K562 (cell line): ENCODE data around the gene ERN1. TPM values are rescaled to one million over a fixed set of nuclear protein-coding genes. Genes with fewer than 3 reads are reported as not detected.
A peak's percentile ranks its signal among the peaks of the same experiment; 100 is the strongest.

ENCODE experiments used
- ARID4B ChIP-seq: sonication (generic); formaldehyde crosslinking; IDR thresholded peaks from 2 replicates; pipeline ENCODE4 v1.8.0; 2022; ENCODE audit warnings: mild to moderate bottlenecking, missing genetic modification reagents
- ETS2 ChIP-seq: IDR thresholded peaks from 2 replicates; pipeline ENCODE4 v1.6.1; 2016; ENCODE audit warnings: borderline replicate concordance, missing genetic modification characterization, mild to moderate bottlenecking, moderate library complexity, missing compliant biosample characterization; ENCODE audit not compliant: poor library complexity, severe bottlenecking
- FOS ChIP-seq: IDR thresholded peaks from 3 replicates; pipeline ENCODE4 v1.6.1; 2011; ENCODE audit not compliant: insufficient read length; ENCODE audit errors: extremely low read depth
- HOMEZ ChIP-seq: fragments of 250-450 bp; sonication (Bioruptor Pico); IDR thresholded peaks from 2 replicates; pipeline ENCODE4 v1.4.0; 2020; ENCODE audit warnings: mild to moderate bottlenecking, moderate library complexity
- MECOM ChIP-seq: fragments of 250-450 bp; sonication (Bioruptor Pico); IDR thresholded peaks from 2 replicates; pipeline ENCODE4 v1.8.0; 2022; ENCODE audit warnings: inconsistent platforms
- POU5F1 ChIP-seq: fragments of 150-350 bp; IDR thresholded peaks from 2 replicates; pipeline ENCODE4 v1.6.1; 2014; ENCODE audit warnings: borderline replicate concordance, low read length, low read depth, mild to moderate bottlenecking; ENCODE audit not compliant: partially characterized antibody
- RCOR1 ChIP-seq, 2 experiments: IDR thresholded peaks; 2 replicates each; pipeline ENCODE4 v1.6.1; 2012; ENCODE audit warnings: low read depth in 2 of 2, low read length in 2 of 2, borderline replicate concordance in 1 of 2, improper control_type of control experiment in 1 of 2
- SREBF1 ChIP-seq: fragments of 150-350 bp; IDR thresholded peaks from 2 replicates; pipeline ENCODE4 v1.6.1; 2014; ENCODE audit warnings: antibody characterized with exemption, low read depth, low read length, borderline replicate concordance
- ZC3H8 ChIP-seq: fragments of 450-650 bp; IDR thresholded peaks from 2 replicates; pipeline ENCODE4 v1.6.1; 2017
- ZNF12 ChIP-seq: sonication (generic); formaldehyde crosslinking; IDR thresholded peaks from 2 replicates; pipeline ENCODE4 v1.4.0; 2020; ENCODE audit warnings: mild to moderate bottlenecking, missing genetic modification reagents
- ZNF561 ChIP-seq: fragments of 450-650 bp; formaldehyde crosslinking; conservative IDR thresholded peaks from 2 replicates; pipeline ENCODE4 v1.4.0; 2020; ENCODE audit warnings: mild to moderate bottlenecking, moderate library complexity
- polyA plus RNA-seq, 8 experiments: library from polyadenylated mRNA; depleted of rRNA in 4 of 8; stranded (reverse) in 5 of 8; unstranded in 3 of 8; fragments of >200 nt; fragmentation: Nextera tagmentation in 2 of 8; fragmentation: Illumina TruSeq in 1 of 8; extraction: Ambion mirVana in 2 of 8; extraction: Trizol in 1 of 8; gene quantifications; 2 replicates each; pipeline versions ENCODE4 v1.2.1 to v1.2.3, GENCODE V29; 2011 to 2014; ENCODE audit warnings: inconsistent platforms in 1 of 8, missing spikeins in 1 of 8
- total RNA-seq, 7 experiments: library from RNA; depleted of rRNA in 6 of 7; stranded (reverse); fragments of >200 nt in 6 of 7; fragmentation: Illumina TruSeq in 2 of 7; extraction: Trizol in 2 of 7; gene quantifications; 2 replicates each; pipeline versions ENCODE4 v1.2.1 to v1.2.3, GENCODE V29; 2011 to 2021; ENCODE audit warnings: low replicate concordance in 1 of 7
- TF ChIP-seq, protein P1 (sequence below): fragments of 450-650 bp; IDR thresholded peaks from 2 replicates; pipeline ENCODE4 v1.6.1; 2017; ENCODE audit warnings: antibody characterized with exemption, mild to moderate bottlenecking
- TF ChIP-seq, protein P2 (sequence below): fragments of 250-450 bp; sonication (Bioruptor Pico); IDR thresholded peaks from 2 replicates; pipeline ENCODE4 v1.4.0; 2020; ENCODE audit warnings: mild to moderate bottlenecking, moderate library complexity

Gene ERN1
- total and polyA plus RNA-seq, 9 of the 15 experiments (the other 6 are each of a cell fraction or from before 2014, with no cell fraction given), result 2.1 to 22.5 (median 7.3) TPM

GRCh38 chr17:64145751-64146417 lies 15.9 kb upstream of the ERN1 start (continued):
- TF ChIP-seq, protein P1, sequence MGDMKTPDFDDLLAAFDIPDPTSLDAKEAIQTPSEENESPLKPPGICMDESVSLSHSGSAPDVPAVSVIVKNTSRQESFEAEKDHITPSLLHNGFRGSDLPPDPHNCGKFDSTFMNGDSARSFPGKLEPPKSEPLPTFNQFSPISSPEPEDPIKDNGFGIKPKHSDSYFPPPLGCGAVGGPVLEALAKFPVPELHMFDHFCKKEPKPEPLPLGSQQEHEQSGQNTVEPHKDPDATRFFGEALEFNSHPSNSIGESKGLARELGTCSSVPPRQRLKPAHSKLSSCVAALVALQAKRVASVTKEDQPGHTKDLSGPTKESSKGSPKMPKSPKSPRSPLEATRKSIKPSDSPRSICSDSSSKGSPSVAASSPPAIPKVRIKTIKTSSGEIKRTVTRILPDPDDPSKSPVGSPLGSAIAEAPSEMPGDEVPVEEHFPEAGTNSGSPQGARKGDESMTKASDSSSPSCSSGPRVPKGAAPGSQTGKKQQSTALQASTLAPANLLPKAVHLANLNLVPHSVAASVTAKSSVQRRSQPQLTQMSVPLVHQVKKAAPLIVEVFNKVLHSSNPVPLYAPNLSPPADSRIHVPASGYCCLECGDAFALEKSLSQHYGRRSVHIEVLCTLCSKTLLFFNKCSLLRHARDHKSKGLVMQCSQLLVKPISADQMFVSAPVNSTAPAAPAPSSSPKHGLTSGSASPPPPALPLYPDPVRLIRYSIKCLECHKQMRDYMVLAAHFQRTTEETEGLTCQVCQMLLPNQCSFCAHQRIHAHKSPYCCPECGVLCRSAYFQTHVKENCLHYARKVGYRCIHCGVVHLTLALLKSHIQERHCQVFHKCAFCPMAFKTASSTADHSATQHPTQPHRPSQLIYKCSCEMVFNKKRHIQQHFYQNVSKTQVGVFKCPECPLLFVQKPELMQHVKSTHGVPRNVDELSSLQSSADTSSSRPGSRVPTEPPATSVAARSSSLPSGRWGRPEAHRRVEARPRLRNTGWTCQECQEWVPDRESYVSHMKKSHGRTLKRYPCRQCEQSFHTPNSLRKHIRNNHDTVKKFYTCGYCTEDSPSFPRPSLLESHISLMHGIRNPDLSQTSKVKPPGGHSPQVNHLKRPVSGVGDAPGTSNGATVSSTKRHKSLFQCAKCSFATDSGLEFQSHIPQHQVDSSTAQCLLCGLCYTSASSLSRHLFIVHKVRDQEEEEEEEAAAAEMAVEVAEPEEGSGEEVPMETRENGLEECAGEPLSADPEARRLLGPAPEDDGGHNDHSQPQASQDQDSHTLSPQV, result peak; percentile 74
- peak; percentile 72; the same call in 1 of the 2 replicates for TF ChIP-seq SREBF1
- TF ChIP-seq ZNF561 (CRISPR knock-in tag), result no peak
- TF ChIP-seq, protein P2, sequence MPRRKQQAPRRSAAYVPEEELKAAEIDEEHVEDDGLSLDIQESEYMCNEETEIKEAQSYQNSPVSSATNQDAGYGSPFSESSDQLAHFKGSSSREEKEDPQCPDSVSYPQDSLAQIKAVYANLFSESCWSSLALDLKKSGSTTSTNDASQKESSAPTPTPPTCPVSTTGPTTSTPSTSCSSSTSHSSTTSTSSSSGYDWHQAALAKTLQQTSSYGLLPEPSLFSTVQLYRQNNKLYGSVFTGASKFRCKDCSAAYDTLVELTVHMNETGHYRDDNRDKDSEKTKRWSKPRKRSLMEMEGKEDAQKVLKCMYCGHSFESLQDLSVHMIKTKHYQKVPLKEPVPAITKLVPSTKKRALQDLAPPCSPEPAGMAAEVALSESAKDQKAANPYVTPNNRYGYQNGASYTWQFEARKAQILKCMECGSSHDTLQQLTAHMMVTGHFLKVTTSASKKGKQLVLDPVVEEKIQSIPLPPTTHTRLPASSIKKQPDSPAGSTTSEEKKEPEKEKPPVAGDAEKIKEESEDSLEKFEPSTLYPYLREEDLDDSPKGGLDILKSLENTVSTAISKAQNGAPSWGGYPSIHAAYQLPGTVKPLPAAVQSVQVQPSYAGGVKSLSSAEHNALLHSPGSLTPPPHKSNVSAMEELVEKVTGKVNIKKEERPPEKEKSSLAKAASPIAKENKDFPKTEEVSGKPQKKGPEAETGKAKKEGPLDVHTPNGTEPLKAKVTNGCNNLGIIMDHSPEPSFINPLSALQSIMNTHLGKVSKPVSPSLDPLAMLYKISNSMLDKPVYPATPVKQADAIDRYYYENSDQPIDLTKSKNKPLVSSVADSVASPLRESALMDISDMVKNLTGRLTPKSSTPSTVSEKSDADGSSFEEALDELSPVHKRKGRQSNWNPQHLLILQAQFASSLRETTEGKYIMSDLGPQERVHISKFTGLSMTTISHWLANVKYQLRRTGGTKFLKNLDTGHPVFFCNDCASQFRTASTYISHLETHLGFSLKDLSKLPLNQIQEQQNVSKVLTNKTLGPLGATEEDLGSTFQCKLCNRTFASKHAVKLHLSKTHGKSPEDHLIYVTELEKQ (CRISPR knock-in tag), result no peak
- TF ChIP-seq ZC3H8, result no peak
- TF ChIP-seq FOS, result peak; percentile 94
- TF ChIP-seq HOMEZ (CRISPR knock-in tag), result no peak
- no peak for TF ChIP-seq ETS2
- peak in 1 of 2 experiments; percentile 2; a peak in 1 of 4 replicates for TF ChIP-seq RCOR1 (IDR thresholded peaks at IDR 0.05; ENCODE audit: borderline replicate concordance in 1 of 2, low read depth in 2 of 2, low read length in 2 of 2)
- TF ChIP-seq ARID4B, result 0 out of 2 replicates have a peak, but pooled peaks have one; percentile 51
- peak; percentile 68; the same call in 1 of the 2 replicates for TF ChIP-seq ZNF12 (CRISPR knock-in tag)
- TF ChIP-seq MECOM (CRISPR knock-in tag), result no peak
- no peak for TF ChIP-seq POU5F1
